SK-N-SH (cell line): ENCODE results near the gene FEM1C.

ENCODE experiments used
- CHD2 ChIP-seq: fragments of 150-350 bp; IDR thresholded peaks from 2 replicates; pipeline ENCODE4 v1.6.1; 2018; ENCODE audit warnings: low read length; ENCODE audit not compliant: partially characterized antibody
- EP300 ChIP-seq, 2 experiments: IDR thresholded peaks; 2 replicates each; pipeline versions ENCODE4 v1.4.0 to v1.6.1; 2012; ENCODE audit warnings: borderline replicate concordance in 1 of 2, low read depth in 1 of 2, low read length in 1 of 2
- EZH2phosphoT487 ChIP-seq: fragments of 200-600 bp; sonication (generic); IDR thresholded peaks from 2 replicates; pipeline ENCODE4 v1.6.1; 2017; ENCODE audit warnings: low read depth, mixed run types, mild to moderate bottlenecking, antibody characterized with exemption, moderate library complexity, borderline replicate concordance
- FOXJ3 ChIP-seq: sonication (generic); formaldehyde crosslinking; IDR thresholded peaks from 2 replicates; pipeline ENCODE4 v1.5.1; 2020; ENCODE audit warnings: mild to moderate bottlenecking, missing genetic modification reagents
- FOXM1 ChIP-seq: IDR thresholded peaks from 2 replicates; pipeline ENCODE4 v1.4.0; 2012; ENCODE audit warnings: low read depth, mild to moderate bottlenecking
- POLR2AphosphoS5 ChIP-seq: IDR thresholded peaks from 2 replicates; pipeline ENCODE4 v1.6.1; 2012; ENCODE audit warnings: low read depth, low read length
- TF ChIP-seq, protein P1 (sequence below): fragments of 200-600 bp; sonication (generic); IDR thresholded peaks from 2 replicates; pipeline ENCODE4 v1.6.1; 2017; ENCODE audit warnings: antibody characterized with exemption, mild to moderate bottlenecking, moderate library complexity

GRCh38 chr5:115530426-115530825, 14.1 kb downstream of the FEM1C start:
- TF ChIP-seq, protein P1, sequence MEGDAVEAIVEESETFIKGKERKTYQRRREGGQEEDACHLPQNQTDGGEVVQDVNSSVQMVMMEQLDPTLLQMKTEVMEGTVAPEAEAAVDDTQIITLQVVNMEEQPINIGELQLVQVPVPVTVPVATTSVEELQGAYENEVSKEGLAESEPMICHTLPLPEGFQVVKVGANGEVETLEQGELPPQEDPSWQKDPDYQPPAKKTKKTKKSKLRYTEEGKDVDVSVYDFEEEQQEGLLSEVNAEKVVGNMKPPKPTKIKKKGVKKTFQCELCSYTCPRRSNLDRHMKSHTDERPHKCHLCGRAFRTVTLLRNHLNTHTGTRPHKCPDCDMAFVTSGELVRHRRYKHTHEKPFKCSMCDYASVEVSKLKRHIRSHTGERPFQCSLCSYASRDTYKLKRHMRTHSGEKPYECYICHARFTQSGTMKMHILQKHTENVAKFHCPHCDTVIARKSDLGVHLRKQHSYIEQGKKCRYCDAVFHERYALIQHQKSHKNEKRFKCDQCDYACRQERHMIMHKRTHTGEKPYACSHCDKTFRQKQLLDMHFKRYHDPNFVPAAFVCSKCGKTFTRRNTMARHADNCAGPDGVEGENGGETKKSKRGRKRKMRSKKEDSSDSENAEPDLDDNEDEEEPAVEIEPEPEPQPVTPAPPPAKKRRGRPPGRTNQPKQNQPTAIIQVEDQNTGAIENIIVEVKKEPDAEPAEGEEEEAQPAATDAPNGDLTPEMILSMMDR, result no peak
- no peak for TF ChIP-seq EP300 (IDR thresholded peaks at IDR 0.05; ENCODE audit: borderline replicate concordance in 1 of 2, low read depth in 1 of 2, low read length in 1 of 2)
- no peak for TF ChIP-seq EZH2phosphoT487
- no peak for TF ChIP-seq POLR2AphosphoS5
- no peak for TF ChIP-seq FOXM1
- no peak for TF ChIP-seq FOXJ3
- TF ChIP-seq CHD2, result no peak
